Prostate gland (tissue), 2 donors: ENCODE measurements around the gene GOLGA2.

Source experiments
- POLR2A ChIP-seq: fragments of 450-650 bp; IDR thresholded peaks from one replicate; pipeline ENCODE4 v1.6.1; 2016; ENCODE audit warnings: antibody characterized with exemption, mild to moderate bottlenecking
- POLR2AphosphoS5 ChIP-seq: sonication (generic); formaldehyde crosslinking; IDR thresholded peaks from one replicate; pipeline ENCODE4 v1.6.1; 2017; ENCODE audit warnings: antibody characterized with exemption
- TF ChIP-seq, protein P1 (sequence below), 4 experiments: fragments of 200-600 bp in 2 of 4; fragments of 450-650 bp in 2 of 4; sonication (generic) in 2 of 4; IDR thresholded peaks; 1 replicate in 3 of 4; 2 replicates in 1 of 4; pipeline ENCODE4 v1.5.1; 2016 to 2019; ENCODE audit warnings: antibody characterized with exemption in 4 of 4, mild to moderate bottlenecking in 2 of 4, moderate library complexity in 2 of 4

DNA sequence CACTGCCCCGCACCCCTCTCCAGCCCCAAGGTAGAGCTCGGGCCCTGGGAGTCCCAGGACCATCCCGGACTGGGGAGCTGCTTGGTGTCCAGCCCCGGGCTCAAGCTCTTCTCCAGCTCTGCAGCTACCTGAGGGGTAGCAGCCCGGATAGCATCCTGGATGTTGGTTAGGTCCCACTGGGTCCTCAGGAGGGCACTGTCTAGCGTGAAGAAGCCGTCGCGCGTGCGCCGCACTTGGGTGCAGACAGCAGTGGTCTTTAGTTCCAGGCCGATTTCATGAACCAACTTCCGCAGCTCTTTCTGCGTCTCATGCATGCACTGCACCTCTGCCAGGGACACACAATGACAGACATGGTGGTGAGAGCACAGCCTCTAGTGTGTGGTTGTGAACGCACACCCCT is 33.7 kb upstream of the GOLGA2 start:
- TF ChIP-seq, protein P1, sequence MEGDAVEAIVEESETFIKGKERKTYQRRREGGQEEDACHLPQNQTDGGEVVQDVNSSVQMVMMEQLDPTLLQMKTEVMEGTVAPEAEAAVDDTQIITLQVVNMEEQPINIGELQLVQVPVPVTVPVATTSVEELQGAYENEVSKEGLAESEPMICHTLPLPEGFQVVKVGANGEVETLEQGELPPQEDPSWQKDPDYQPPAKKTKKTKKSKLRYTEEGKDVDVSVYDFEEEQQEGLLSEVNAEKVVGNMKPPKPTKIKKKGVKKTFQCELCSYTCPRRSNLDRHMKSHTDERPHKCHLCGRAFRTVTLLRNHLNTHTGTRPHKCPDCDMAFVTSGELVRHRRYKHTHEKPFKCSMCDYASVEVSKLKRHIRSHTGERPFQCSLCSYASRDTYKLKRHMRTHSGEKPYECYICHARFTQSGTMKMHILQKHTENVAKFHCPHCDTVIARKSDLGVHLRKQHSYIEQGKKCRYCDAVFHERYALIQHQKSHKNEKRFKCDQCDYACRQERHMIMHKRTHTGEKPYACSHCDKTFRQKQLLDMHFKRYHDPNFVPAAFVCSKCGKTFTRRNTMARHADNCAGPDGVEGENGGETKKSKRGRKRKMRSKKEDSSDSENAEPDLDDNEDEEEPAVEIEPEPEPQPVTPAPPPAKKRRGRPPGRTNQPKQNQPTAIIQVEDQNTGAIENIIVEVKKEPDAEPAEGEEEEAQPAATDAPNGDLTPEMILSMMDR (IDR thresholded peaks at IDR 0.05) = no peak
- TF ChIP-seq POLR2A = no peak
- no peak for TF ChIP-seq POLR2AphosphoS5
